GM19455 (cell line): ENCODE results near the gene AGAP4.
"Not testable (repeated sequence)": the region's sequence is repeated elsewhere in the genome, so short reads cannot be mapped to it uniquely, and the experiment has no call there.

Experiments used
- ATAC-seq: cut with Tn5 transposase; IDR thresholded peaks from one replicate; pipeline ENCODE4 v1.9.1; 2021; ENCODE audit not compliant: unreplicated experiment

The AGAP4 gene

DNA sequence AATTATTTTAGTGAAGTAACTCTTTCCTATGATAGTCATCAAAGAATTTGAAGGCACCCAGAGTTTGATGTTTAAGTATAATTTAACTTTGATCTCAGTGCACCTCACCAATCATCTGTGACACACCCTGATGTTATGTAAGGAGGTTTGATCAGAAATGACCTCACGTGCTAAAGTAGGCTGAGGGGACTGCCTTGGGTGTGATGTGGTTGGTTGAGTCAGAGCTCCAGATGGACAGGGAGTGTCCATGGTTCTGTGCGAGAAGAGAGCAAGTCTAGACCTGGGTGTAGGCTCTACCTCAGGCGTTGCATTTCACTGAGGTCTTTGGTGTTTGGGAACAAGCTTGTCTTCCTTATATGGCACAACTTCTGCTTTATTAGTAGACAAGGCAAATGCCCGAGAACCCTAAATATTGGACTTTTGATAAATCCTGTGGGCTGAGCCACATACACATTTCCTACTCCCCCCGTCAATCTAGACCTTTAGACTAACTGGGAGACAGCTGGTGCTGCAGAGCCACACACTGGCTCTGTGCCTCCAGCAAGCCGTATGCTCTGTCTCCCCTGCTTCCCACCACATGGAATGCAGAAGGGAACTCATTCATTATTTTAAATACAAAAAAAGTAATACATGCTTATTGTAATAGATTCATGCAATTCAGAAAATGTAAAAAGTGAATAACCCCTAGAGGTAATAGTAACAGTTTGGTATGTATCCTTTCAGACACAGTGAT is 56.4 kb downstream of the AGAP4 start:
- not testable (repeated sequence) for ATAC-seq

DNA sequence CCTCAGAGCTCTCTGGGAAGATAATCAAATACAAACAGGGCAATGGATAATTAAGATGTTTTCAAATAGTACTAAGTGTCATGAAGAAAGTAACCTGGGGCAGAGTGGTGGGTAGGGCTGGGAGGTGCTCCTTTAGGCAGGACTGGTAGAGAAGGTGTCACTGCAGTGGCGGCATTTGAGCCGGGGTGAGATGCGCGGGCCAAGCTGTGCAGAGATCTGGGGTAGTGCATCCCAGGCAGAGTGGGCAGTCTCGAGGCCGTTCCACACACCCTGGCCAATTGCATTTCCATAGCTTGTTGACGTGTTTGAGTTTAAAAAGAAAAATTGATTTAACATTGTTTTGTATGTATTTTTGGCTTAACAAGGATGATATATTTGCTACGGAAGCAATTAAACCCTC is 57.3 kb downstream of the AGAP4 start:
- ATAC-seq, result not testable (repeated sequence)

DNA sequence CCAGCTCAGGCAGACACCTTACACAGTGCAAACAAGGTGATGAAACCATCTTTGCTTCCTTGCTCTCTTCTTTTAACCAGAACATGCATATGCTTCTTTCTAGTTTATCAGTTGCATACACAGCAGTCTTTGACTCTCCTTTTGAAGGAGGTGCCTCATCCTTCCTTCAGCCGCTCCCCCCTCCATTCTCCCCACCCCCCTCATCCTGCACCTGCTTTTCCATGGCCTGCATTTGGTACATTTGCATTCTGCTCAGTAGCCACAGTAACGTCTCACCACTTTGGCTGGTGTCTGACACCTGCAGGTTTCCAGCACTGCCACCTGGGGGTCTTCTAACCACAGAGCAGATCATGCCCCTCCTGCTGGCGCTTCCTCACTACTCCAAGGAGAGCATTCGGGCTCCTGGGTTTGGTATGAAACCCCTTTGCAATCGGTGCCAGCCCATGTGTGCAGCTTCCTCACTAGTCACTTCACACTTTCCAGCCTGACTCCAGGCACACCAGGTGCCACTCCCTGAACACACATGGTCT is 60.0 kb downstream of the AGAP4 start:
- not testable (repeated sequence) for ATAC-seq

DNA sequence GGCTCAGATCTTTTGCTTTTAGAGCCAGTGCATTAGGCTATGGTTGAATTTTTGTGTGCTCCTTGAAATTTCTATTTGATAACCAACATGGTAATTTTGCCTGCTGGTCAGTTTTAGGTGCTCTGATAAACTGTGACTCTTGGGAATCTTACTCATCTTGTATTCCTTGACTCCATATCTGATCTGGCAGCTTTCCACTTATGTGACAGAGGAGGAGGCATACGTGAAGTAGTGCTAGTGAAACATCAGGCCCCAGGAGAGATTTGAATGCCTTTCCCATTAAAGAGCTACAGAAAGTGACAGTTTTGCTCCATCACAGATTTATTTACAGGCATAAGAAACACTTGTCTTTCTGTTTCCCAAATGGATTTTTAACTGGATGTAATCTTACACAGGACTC is 61.1 kb downstream of the AGAP4 start:
- not testable (repeated sequence) for ATAC-seq
